K562 (cell line): Measurements from ENCODE around the gene FUT8. TPM values are rescaled to one million over a fixed set of nuclear protein-coding genes. Genes with fewer than 3 reads are reported as not detected.

ENCODE experiments used
- E2F3 ChIP-seq: fragments of 250-450 bp; sonication (Bioruptor Pico); IDR thresholded peaks from 2 replicates; pipeline ENCODE4 v1.4.0; 2020; ENCODE audit warnings: mild to moderate bottlenecking
- EGR1 ChIP-seq: fragments of 450-650 bp; conservative IDR thresholded peaks from 2 replicates; pipeline ENCODE4 v1.6.1; 2017; ENCODE audit warnings: mild to moderate bottlenecking
- ERF ChIP-seq: fragments of 450-650 bp; formaldehyde crosslinking; IDR thresholded peaks from 2 replicates; pipeline ENCODE4 v1.4.0; 2020; ENCODE audit warnings: mild to moderate bottlenecking, mixed read lengths
- HDGF ChIP-seq: fragments of 450-650 bp; IDR thresholded peaks from 2 replicates; pipeline ENCODE4 v1.6.1; 2016
- POLR2H ChIP-seq: IDR thresholded peaks from 2 replicates; pipeline ENCODE4 v1.6.1; 2016; ENCODE audit warnings: missing genetic modification characterization, low read depth, mild to moderate bottlenecking, control low read depth, missing compliant biosample characterization, moderate library complexity
- SIRT6 ChIP-seq: IDR thresholded peaks from one replicate; pipeline ENCODE4 v1.6.1; 2012; ENCODE audit warnings: low read depth, mild to moderate bottlenecking, control low read depth, inconsistent platforms, low read length, moderate library complexity
- TEAD1 ChIP-seq, 2 experiments: fragments of 450-650 bp in 1 of 2; sonication (generic) in 1 of 2; formaldehyde crosslinking; IDR thresholded peaks; 2 replicates each; pipeline versions ENCODE4 v1.4.0 to v1.8.0; 2020 to 2022; ENCODE audit warnings: mild to moderate bottlenecking in 2 of 2, missing genetic modification reagents in 1 of 2
- ZC3H11A ChIP-seq: IDR thresholded peaks from 2 replicates; pipeline ENCODE4 v1.6.1; 2012; ENCODE audit warnings: low read depth, low read length, improper control_type of control experiment
- ZNF431 ChIP-seq: sonication (generic); formaldehyde crosslinking; IDR thresholded peaks from 2 replicates; pipeline ENCODE4 v1.8.0; 2022; ENCODE audit warnings: mild to moderate bottlenecking, missing genetic modification reagents
- polyA plus RNA-seq, 8 experiments: library from polyadenylated mRNA; depleted of rRNA in 4 of 8; stranded (reverse) in 5 of 8; unstranded in 3 of 8; fragments of >200 nt; fragmentation: Nextera tagmentation in 2 of 8; fragmentation: Illumina TruSeq in 1 of 8; extraction: Ambion mirVana in 2 of 8; extraction: Trizol in 1 of 8; gene quantifications; 2 replicates each; pipeline versions ENCODE4 v1.2.1 to v1.2.3, GENCODE V29; 2011 to 2014; ENCODE audit warnings: inconsistent platforms in 1 of 8, missing spikeins in 1 of 8
- total RNA-seq, 7 experiments: library from RNA; depleted of rRNA in 6 of 7; stranded (reverse); fragments of >200 nt in 6 of 7; fragmentation: Illumina TruSeq in 2 of 7; extraction: Trizol in 2 of 7; gene quantifications; 2 replicates each; pipeline versions ENCODE4 v1.2.1 to v1.2.3, GENCODE V29; 2011 to 2021; ENCODE audit warnings: low replicate concordance in 1 of 7
- TF ChIP-seq, protein P1 (sequence below): conservative IDR thresholded peaks from 2 replicates; pipeline ENCODE4 v1.6.1; 2011; ENCODE audit warnings: low read depth, mild to moderate bottlenecking, low read length; ENCODE audit not compliant: control insufficient read depth
- TF ChIP-seq, protein P2 (sequence below): sonication (generic); formaldehyde crosslinking; IDR thresholded peaks from 2 replicates; pipeline ENCODE4 v1.8.1; 2022; ENCODE audit warnings: missing genetic modification reagents
- TF ChIP-seq, protein P3 (sequence below), 3 experiments: fragments of 200-800 bp in 1 of 3; sonication (Bioruptor generic) in 1 of 3; sonication (generic) in 1 of 3; formaldehyde crosslinking in 1 of 3; IDR thresholded peaks; 2 replicates each; pipeline versions ENCODE4 v1.6.1 to v1.8.0; 2016 to 2022; ENCODE audit warnings: mild to moderate bottlenecking in 2 of 3, missing compliant biosample characterization in 2 of 3, missing genetic modification characterization in 2 of 3, missing genetic modification reagents in 1 of 3
- TF ChIP-seq, protein P4 (sequence below): sonication (generic); formaldehyde crosslinking; IDR thresholded peaks from 2 replicates; pipeline ENCODE4 v1.8.0; 2022; ENCODE audit warnings: mild to moderate bottlenecking, missing genetic modification reagents
- TF ChIP-seq, protein P5 (sequence below): sonication (generic); formaldehyde crosslinking; IDR thresholded peaks from 2 replicates; pipeline ENCODE4 v1.8.0; 2023; ENCODE audit warnings: mild to moderate bottlenecking, missing genetic modification reagents

The FUT8 gene
- total and polyA plus RNA-seq, 9 of the 15 experiments (the other 6 are each of a cell fraction or from before 2014, with no cell fraction given) = 4.1 to 15.2 (median 7.8) TPM

DNA sequence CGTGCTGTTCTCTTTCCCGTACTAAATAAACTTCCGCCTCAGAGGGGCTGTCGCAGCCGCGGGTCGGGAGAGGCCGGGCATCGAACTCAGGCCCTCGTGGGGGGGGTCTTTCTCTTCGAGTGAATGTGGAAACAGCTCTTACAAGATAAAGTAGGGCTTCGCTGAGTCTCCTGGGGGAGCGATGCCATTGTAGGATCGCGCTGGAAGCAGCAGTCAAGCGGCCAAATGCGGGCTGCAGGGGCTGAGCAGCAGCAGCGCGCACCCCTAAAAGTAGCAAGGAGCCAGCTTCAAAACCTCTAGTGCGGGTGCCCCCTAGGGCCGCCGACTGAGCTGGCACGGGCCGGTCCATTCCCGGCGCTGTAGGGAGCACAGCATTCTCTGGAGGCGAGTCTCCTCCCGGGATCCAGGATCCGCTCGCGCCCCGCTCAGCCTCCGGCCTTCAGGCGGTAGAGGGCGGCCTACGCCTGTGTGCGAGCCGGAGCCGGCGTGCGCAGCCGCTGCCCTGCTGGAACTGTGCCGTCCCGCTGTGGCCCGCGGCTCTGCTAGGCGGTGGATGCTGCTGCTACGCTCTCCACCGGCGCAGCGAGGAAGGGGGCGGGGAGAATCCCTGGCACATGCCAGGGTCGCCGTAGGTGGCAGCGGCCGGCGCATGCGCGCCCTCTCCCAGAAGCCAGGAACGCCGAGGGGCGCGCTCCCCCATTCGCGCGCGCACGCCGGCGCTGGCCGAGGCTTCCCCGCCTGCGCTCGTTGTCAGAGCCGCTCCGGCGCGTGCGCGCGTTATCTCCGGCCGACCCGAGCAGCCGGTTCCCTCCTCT lies at the start of gene FUT8 (continued):
- TF ChIP-seq, protein P1, sequence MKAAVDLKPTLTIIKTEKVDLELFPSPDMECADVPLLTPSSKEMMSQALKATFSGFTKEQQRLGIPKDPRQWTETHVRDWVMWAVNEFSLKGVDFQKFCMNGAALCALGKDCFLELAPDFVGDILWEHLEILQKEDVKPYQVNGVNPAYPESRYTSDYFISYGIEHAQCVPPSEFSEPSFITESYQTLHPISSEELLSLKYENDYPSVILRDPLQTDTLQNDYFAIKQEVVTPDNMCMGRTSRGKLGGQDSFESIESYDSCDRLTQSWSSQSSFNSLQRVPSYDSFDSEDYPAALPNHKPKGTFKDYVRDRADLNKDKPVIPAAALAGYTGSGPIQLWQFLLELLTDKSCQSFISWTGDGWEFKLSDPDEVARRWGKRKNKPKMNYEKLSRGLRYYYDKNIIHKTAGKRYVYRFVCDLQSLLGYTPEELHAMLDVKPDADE = no peak
- TF ChIP-seq, protein P2, sequence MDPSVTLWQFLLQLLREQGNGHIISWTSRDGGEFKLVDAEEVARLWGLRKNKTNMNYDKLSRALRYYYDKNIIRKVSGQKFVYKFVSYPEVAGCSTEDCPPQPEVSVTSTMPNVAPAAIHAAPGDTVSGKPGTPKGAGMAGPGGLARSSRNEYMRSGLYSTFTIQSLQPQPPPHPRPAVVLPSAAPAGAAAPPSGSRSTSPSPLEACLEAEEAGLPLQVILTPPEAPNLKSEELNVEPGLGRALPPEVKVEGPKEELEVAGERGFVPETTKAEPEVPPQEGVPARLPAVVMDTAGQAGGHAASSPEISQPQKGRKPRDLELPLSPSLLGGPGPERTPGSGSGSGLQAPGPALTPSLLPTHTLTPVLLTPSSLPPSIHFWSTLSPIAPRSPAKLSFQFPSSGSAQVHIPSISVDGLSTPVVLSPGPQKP (CRISPR knock-in tag) = no peak
- TF ChIP-seq, protein P3, sequence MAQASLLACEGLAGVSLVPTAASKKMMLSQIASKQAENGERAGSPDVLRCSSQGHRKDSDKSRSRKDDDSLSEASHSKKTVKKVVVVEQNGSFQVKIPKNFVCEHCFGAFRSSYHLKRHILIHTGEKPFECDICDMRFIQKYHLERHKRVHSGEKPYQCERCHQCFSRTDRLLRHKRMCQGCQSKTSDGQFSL (CRISPR knock-in tag; IDR thresholded peaks at IDR 0.05) = peak; percentile 44
- TF ChIP-seq, protein P3 (tag; IDR thresholded peaks at IDR 0.05) = no peak
- no peak for TF ChIP-seq ZNF431 (CRISPR knock-in tag)
- no peak for TF ChIP-seq E2F3 (CRISPR knock-in tag)
- no peak for TF ChIP-seq ERF (CRISPR knock-in tag)
- no peak for TF ChIP-seq SIRT6
- TF ChIP-seq EGR1 = no peak
- no peak for TF ChIP-seq ZC3H11A
- peak in 1 of 2 experiments; percentile 23; a peak in 1 of 4 replicates for TF ChIP-seq TEAD1 (CRISPR knock-in tag; IDR thresholded peaks at IDR 0.05)
- TF ChIP-seq, protein P4, sequence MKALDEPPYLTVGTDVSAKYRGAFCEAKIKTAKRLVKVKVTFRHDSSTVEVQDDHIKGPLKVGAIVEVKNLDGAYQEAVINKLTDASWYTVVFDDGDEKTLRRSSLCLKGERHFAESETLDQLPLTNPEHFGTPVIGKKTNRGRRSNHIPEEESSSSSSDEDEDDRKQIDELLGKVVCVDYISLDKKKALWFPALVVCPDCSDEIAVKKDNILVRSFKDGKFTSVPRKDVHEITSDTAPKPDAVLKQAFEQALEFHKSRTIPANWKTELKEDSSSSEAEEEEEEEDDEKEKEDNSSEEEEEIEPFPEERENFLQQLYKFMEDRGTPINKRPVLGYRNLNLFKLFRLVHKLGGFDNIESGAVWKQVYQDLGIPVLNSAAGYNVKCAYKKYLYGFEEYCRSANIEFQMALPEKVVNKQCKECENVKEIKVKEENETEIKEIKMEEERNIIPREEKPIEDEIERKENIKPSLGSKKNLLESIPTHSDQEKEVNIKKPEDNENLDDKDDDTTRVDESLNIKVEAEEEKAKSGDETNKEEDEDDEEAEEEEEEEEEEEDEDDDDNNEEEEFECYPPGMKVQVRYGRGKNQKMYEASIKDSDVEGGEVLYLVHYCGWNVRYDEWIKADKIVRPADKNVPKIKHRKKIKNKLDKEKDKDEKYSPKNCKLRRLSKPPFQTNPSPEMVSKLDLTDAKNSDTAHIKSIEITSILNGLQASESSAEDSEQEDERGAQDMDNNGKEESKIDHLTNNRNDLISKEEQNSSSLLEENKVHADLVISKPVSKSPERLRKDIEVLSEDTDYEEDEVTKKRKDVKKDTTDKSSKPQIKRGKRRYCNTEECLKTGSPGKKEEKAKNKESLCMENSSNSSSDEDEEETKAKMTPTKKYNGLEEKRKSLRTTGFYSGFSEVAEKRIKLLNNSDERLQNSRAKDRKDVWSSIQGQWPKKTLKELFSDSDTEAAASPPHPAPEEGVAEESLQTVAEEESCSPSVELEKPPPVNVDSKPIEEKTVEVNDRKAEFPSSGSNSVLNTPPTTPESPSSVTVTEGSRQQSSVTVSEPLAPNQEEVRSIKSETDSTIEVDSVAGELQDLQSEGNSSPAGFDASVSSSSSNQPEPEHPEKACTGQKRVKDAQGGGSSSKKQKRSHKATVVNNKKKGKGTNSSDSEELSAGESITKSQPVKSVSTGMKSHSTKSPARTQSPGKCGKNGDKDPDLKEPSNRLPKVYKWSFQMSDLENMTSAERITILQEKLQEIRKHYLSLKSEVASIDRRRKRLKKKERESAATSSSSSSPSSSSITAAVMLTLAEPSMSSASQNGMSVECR (CRISPR knock-in tag) = 0 out of 2 replicates have a peak, but pooled peaks have one; percentile 12
- TF ChIP-seq HDGF = no peak
- no peak for TF ChIP-seq POLR2H
- TF ChIP-seq, protein P5, sequence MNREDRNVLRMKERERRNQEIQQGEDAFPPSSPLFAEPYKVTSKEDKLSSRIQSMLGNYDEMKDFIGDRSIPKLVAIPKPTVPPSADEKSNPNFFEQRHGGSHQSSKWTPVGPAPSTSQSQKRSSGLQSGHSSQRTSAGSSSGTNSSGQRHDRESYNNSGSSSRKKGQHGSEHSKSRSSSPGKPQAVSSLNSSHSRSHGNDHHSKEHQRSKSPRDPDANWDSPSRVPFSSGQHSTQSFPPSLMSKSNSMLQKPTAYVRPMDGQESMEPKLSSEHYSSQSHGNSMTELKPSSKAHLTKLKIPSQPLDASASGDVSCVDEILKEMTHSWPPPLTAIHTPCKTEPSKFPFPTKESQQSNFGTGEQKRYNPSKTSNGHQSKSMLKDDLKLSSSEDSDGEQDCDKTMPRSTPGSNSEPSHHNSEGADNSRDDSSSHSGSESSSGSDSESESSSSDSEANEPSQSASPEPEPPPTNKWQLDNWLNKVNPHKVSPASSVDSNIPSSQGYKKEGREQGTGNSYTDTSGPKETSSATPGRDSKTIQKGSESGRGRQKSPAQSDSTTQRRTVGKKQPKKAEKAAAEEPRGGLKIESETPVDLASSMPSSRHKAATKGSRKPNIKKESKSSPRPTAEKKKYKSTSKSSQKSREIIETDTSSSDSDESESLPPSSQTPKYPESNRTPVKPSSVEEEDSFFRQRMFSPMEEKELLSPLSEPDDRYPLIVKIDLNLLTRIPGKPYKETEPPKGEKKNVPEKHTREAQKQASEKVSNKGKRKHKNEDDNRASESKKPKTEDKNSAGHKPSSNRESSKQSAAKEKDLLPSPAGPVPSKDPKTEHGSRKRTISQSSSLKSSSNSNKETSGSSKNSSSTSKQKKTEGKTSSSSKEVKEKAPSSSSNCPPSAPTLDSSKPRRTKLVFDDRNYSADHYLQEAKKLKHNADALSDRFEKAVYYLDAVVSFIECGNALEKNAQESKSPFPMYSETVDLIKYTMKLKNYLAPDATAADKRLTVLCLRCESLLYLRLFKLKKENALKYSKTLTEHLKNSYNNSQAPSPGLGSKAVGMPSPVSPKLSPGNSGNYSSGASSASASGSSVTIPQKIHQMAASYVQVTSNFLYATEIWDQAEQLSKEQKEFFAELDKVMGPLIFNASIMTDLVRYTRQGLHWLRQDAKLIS (CRISPR knock-in tag) = peak; percentile 44; the same call in 1 of the 2 replicates
